Spleen (tissue), 7 donors: Measurements from ENCODE around the gene TBC1D13.

Experiments used
- CTCF ChIP-seq, 11 experiments: fragments of 200-600 bp in 7 of 11; fragments of 450-650 bp in 4 of 11; sonication (generic) in 4 of 11; IDR thresholded peaks in 8 of 11; conservative IDR thresholded peaks in 3 of 11; 1 replicate in 7 of 11; 2 replicates in 4 of 11; pipeline versions ENCODE4 v1.4.0 to v1.8.0; 2016 to 2021; ENCODE audit warnings: antibody characterized with exemption in 11 of 11, inconsistent platforms in 4 of 11, mild to moderate bottlenecking in 1 of 11
- POLR2A ChIP-seq, 3 donors: fragments of 450-650 bp; IDR thresholded peaks; one replicate each; pipeline ENCODE4 v1.5.1; 2017; ENCODE audit warnings: antibody characterized with exemption in 3 of 3, mild to moderate bottlenecking in 1 of 3
- POLR2AphosphoS5 ChIP-seq, 3 donors: sonication (generic); formaldehyde crosslinking; IDR thresholded peaks; one replicate each; pipeline ENCODE4 v1.5.1; 2017; ENCODE audit warnings: antibody characterized with exemption in 3 of 3
- donor health status: DM: no; HTN: no; CAD: no; lungs with moderate emphysema.
- donor health status: DM: no; HTN: no; CAD: no.
- donor health status: DM: no; HTN: no; CAD: no.

GRCh38 chr9:128800061-128800460, 13.0 kb downstream of the TBC1D13 start:
- TF ChIP-seq POLR2A (IDR thresholded peaks at IDR 0.05) (no peak), CTCF (IDR thresholded peaks at IDR 0.05 in 8 of 11, conservative IDR thresholded peaks at IDR 0.05 in 3 of 11) (no peak), POLR2AphosphoS5 (IDR thresholded peaks at IDR 0.05) (no peak)
